ENCODE data around the gene MPHOSPH8. TPM values are rescaled to one million over a fixed set of nuclear protein-coding genes. Genes with fewer than 3 reads are reported as not detected.

Gene MPHOSPH8
- total RNA-seq, 1 experiment from 2014 or later = 18.5 TPM

- CTCF ChIA-PET = no interaction called here
- Mint-ChIP-seq H3K4me3 (no peak overlapping the region), H3K27ac (no peak overlapping the region), H3K4me1 (no peaks in the 10 kb centered on the region), H3K27me3 (ENCODE audit: low read depth) (no peaks in the 10 kb centered on the region), H3K36me3 (peaks cover 22% of the 10 kb centered on the region), H3K9me3 (no peaks in the 10 kb centered on the region)
- no peak for DNase-seq (ENCODE audit: low spot score)
- no peak for TF ChIP-seq FOXJ3 (CRISPR knock-in tag; IDR thresholded peaks at IDR 0.05; ENCODE audit: borderline replicate concordance)
- no peak for TF ChIP-seq ETV6 (CRISPR knock-in tag; IDR thresholded peaks at IDR 0.05)
- no peak for TF ChIP-seq ZNF671 (CRISPR knock-in tag; IDR thresholded peaks at IDR 0.05)
- TF ChIP-seq MXD4 (CRISPR knock-in tag; IDR thresholded peaks at IDR 0.05; ENCODE audit: borderline replicate concordance) = no peak
- no peak for TF ChIP-seq ZNF532 (CRISPR knock-in tag; IDR thresholded peaks at IDR 0.05; ENCODE audit: borderline replicate concordance)
- TF ChIP-seq NR2C2 (CRISPR knock-in tag; IDR thresholded peaks at IDR 0.05) = no peak
- no peak for TF ChIP-seq IRF1 (CRISPR knock-in tag; IDR thresholded peaks at IDR 0.05)
- TF ChIP-seq ZMAT4 (CRISPR knock-in tag; IDR thresholded peaks at IDR 0.05) = no peak
- no peak for TF ChIP-seq JUN (CRISPR knock-in tag; IDR thresholded peaks at IDR 0.05)
- TF ChIP-seq NFATC4 (CRISPR knock-in tag; IDR thresholded peaks at IDR 0.05) = no peak
- no peak for TF ChIP-seq E2F1 (CRISPR knock-in tag; IDR thresholded peaks at IDR 0.05)
- no peak for TF ChIP-seq FOXP1 (CRISPR knock-in tag; IDR thresholded peaks at IDR 0.05; ENCODE audit: borderline replicate concordance)
- TF ChIP-seq ZBTB21 (CRISPR knock-in tag; IDR thresholded peaks at IDR 0.05; ENCODE audit: borderline replicate concordance) = no peak
- TF ChIP-seq ZBTB43 (CRISPR knock-in tag; IDR thresholded peaks at IDR 0.05) = no peak
- TF ChIP-seq ATF1 (CRISPR knock-in tag; IDR thresholded peaks at IDR 0.05) = no peak
- POLR2A ChIA-PET = interaction anchor here (0.6 kb wide), 1 partner anchor 219 kb away, joined by 3 read pairs; no protein-coding TSS in a partner anchor
- no peak for ATAC-seq
These were observed 24.6 kb downstream of the MPHOSPH8 start for GRCh38 chr13:19657872-19658591.

- Mint-ChIP-seq H3K27ac (no peak overlapping the region), H3K36me3 (peaks cover 24% of the 10 kb centered on the region), H3K27me3 (ENCODE audit: low read depth) (no peaks in the 10 kb centered on the region), H3K9me3 (no peaks in the 10 kb centered on the region), H3K4me3 (no peak overlapping the region), H3K4me1 (no peaks in the 10 kb centered on the region)
- TF ChIP-seq ZBTB21 (CRISPR knock-in tag; IDR thresholded peaks at IDR 0.05; ENCODE audit: borderline replicate concordance) (no peak), FOXP4 (CRISPR knock-in tag; IDR thresholded peaks at IDR 0.05) (no peak), CREM (CRISPR knock-in tag; IDR thresholded peaks at IDR 0.05) (no peak), GRHL2 (CRISPR knock-in tag; IDR thresholded peaks at IDR 0.05; ENCODE audit: insufficient replicate concordance, severe bottlenecking) (no peak), NFATC4 (CRISPR knock-in tag; IDR thresholded peaks at IDR 0.05) (no peak)
- CTCF ChIA-PET = interaction anchor here (0.6 kb wide), 1 partner anchor 828 kb away, joined by 3 read pairs; no protein-coding TSS in a partner anchor
- DNase-seq (ENCODE audit: low spot score) (no peak), ATAC-seq (no peak)
- POLR2A ChIA-PET = no interaction called here
These were observed 25.4 kb downstream of the MPHOSPH8 start for GRCh38 chr13:19658831-19659230.
